Measurements from ENCODE around the gene ZNF26. TPM values are rescaled to one million over a fixed set of nuclear protein-coding genes. Genes with fewer than 3 reads are reported as not detected.

The ZNF26 gene
- total RNA-seq, 1 experiment from 2014 or later: 22.1 TPM

DNA sequence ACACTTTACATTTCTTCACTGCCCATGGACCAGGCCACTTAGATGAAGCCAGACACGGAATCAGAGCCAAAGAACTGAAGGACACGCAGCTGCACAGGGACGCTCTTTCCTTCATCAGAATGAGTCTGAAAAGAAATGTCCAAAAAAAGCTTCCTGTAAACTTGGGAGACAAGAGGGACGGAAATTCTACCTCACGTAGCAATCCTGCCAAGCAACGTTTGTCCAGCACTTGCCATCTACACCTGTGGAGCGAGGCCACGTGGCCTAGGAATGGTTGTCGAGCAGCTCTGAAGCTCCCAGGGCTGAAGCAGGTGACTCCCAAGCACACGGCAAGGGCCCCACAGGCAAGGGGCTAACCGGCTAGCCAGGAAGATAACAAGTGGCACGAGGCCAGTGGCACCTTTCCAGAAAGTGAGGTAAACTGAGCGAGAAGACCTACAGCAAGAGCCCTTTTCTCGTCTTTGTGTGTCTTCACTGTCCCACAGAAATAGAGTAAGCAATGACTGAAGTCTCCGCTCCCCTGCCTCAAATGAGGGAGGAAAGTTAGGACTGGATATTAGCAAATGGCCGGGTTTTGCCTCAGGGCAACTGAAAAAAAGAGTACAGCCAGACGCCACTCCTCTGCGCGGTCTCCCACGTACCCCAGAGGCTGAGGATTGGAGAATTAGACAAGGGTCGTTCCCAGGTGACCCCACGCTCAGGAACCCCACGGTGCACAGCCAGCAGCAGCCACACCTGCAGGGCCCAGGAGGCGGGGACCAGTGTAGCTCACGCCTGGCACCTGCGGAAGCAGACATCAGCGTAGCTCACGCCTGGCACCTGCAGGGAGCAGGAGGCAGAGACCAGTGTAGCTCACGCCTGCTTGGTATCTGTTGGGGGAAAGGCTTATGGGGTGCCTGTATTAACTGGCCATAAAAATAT, 37.8 kb upstream of the ZNF26 start:
- no peak for DNase-seq (ENCODE audit: low read depth, low spot score)
- Histone ChIP-seq H3K9me3 (ENCODE audit: control insufficient read depth, insufficient read depth, low read depth, low read length) (peaks cover 69% of the 10 kb centered on the region; the same call in 1 of the 2 replicates), H3K27ac (ENCODE audit: low read length) (no peak overlapping the region), H3K4me3 (ENCODE audit: low read depth in 2 of 2, low read length in 2 of 2) (no peak overlapping the region), H3K27me3 (ENCODE audit: control insufficient read depth, insufficient read depth, low read length) (no peaks in the 10 kb centered on the region), H3K4me1 (ENCODE audit: control insufficient read depth, insufficient read depth, low read length) (no peaks in the 10 kb centered on the region), H3K36me3 (ENCODE audit: control insufficient read depth, insufficient read depth, low read length) (0 out of 2 replicates have a peak, but pooled peaks cover 6% of the 10 kb centered on the region)
- ChIA-PET POLR2A (no interaction called here), CTCF (no interaction called here)
- intact Hi-C loops (cut with micrococcal nuclease; ENCODE audit: unreplicated experiment): no loop called here
- in situ Hi-C loops (cut with HindIII; ENCODE audit: low pct_unique_long_range_greater_than_20kb, low sequenced_read_pairs): no loop called here
- no peak for ATAC-seq
- no peak for TF ChIP-seq POLR2AphosphoS5 (IDR thresholded peaks at IDR 0.05; ENCODE audit: low read depth, low read length)
- TF ChIP-seq, protein P1, sequence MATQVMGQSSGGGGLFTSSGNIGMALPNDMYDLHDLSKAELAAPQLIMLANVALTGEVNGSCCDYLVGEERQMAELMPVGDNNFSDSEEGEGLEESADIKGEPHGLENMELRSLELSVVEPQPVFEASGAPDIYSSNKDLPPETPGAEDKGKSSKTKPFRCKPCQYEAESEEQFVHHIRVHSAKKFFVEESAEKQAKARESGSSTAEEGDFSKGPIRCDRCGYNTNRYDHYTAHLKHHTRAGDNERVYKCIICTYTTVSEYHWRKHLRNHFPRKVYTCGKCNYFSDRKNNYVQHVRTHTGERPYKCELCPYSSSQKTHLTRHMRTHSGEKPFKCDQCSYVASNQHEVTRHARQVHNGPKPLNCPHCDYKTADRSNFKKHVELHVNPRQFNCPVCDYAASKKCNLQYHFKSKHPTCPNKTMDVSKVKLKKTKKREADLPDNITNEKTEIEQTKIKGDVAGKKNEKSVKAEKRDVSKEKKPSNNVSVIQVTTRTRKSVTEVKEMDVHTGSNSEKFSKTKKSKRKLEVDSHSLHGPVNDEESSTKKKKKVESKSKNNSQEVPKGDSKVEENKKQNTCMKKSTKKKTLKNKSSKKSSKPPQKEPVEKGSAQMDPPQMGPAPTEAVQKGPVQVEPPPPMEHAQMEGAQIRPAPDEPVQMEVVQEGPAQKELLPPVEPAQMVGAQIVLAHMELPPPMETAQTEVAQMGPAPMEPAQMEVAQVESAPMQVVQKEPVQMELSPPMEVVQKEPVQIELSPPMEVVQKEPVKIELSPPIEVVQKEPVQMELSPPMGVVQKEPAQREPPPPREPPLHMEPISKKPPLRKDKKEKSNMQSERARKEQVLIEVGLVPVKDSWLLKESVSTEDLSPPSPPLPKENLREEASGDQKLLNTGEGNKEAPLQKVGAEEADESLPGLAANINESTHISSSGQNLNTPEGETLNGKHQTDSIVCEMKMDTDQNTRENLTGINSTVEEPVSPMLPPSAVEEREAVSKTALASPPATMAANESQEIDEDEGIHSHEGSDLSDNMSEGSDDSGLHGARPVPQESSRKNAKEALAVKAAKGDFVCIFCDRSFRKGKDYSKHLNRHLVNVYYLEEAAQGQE (IDR thresholded peaks at IDR 0.05; ENCODE audit: insufficient read depth in 1 of 2, low read depth in 2 of 2, low read length in 1 of 2): no peak
- no peak for TF ChIP-seq TCF7L2 (IDR thresholded peaks at IDR 0.05; ENCODE audit: low read depth, low read length)
- TF ChIP-seq SIN3A (IDR thresholded peaks at IDR 0.05; ENCODE audit: borderline replicate concordance, insufficient read depth, low read depth, low read length): no peak
- TF ChIP-seq, protein P2, sequence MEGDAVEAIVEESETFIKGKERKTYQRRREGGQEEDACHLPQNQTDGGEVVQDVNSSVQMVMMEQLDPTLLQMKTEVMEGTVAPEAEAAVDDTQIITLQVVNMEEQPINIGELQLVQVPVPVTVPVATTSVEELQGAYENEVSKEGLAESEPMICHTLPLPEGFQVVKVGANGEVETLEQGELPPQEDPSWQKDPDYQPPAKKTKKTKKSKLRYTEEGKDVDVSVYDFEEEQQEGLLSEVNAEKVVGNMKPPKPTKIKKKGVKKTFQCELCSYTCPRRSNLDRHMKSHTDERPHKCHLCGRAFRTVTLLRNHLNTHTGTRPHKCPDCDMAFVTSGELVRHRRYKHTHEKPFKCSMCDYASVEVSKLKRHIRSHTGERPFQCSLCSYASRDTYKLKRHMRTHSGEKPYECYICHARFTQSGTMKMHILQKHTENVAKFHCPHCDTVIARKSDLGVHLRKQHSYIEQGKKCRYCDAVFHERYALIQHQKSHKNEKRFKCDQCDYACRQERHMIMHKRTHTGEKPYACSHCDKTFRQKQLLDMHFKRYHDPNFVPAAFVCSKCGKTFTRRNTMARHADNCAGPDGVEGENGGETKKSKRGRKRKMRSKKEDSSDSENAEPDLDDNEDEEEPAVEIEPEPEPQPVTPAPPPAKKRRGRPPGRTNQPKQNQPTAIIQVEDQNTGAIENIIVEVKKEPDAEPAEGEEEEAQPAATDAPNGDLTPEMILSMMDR (IDR thresholded peaks at IDR 0.05): no peak
- no TSS peak for BruUV-seq (replicated peaks)

DNA sequence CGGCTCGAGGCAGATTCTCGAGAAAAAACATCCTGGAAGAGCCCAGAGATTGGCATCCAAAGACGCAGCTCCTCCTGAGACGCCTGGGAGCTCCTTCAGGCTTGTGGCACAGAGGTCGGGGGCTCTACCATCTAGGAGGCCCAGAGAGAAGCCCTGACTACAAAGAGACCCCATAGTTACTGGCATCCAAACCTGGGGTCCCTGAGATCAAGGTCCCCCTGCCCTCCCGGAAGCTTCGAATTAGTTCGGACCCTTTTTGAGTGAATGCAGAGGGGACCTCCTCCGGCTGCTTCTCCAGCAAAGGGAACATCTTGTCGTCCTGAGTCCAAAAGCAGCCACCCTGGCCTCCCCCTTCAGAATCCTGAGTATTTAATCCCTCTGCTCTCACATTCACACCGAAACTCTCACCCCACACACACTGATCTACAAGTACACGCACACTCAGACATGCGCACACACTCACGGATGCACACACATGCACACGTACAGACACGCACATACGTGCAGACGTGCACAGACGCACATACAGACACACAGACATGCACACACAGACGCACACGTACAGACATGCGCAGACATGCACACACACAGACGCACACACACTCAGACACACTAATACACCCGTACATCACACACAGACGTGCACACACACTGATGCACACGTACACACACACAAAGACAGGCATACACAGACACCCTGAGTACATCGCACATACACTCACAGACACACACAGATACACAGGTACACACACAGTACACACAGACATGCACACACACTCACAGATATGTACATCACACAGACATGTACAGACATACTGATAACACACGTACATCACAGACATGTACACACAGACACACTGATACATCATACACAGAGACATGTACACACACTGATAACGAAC, 36.0 kb upstream of the ZNF26 start:
- Histone ChIP-seq H3K4me1 (ENCODE audit: control insufficient read depth, insufficient read depth, low read length) (0 out of 2 replicates have a peak, but pooled peaks cover 6% of the 10 kb centered on the region), H3K36me3 (ENCODE audit: control insufficient read depth, insufficient read depth, low read length) (no peaks in the 10 kb centered on the region), H3K9me3 (ENCODE audit: control insufficient read depth, insufficient read depth, low read depth, low read length) (peaks cover 62% of the 10 kb centered on the region; the same call in 1 of the 2 replicates), H3K4me3 (ENCODE audit: low read depth in 2 of 2, low read length in 2 of 2) (no peak overlapping the region), H3K27ac (ENCODE audit: low read length) (no peak overlapping the region), H3K27me3 (ENCODE audit: control insufficient read depth, insufficient read depth, low read length) (no peaks in the 10 kb centered on the region)
- ATAC-seq: no peak
- in situ Hi-C loops (cut with HindIII; ENCODE audit: low pct_unique_long_range_greater_than_20kb, low sequenced_read_pairs): no loop called here
- TF ChIP-seq, protein P1 (IDR thresholded peaks at IDR 0.05; ENCODE audit: insufficient read depth in 1 of 2, low read depth in 2 of 2, low read length in 1 of 2): no peak
- no peak for TF ChIP-seq POLR2AphosphoS5 (IDR thresholded peaks at IDR 0.05; ENCODE audit: low read depth, low read length)
- TF ChIP-seq, protein P2 (IDR thresholded peaks at IDR 0.05): no peak
- no peak for TF ChIP-seq TCF7L2 (IDR thresholded peaks at IDR 0.05; ENCODE audit: low read depth, low read length)
- no peak for TF ChIP-seq SIN3A (IDR thresholded peaks at IDR 0.05; ENCODE audit: borderline replicate concordance, insufficient read depth, low read depth, low read length)
- no peak for DNase-seq (ENCODE audit: low read depth, low spot score)
- CTCF ChIA-PET: no interaction called here
- intact Hi-C loops (cut with micrococcal nuclease; ENCODE audit: unreplicated experiment): no loop called here
- no TSS peak for BruUV-seq (replicated peaks)
- POLR2A ChIA-PET: no interaction called here
